Keratinocyte (primary cell): ENCODE measurements around the gene CDC42EP1. TPM values are rescaled to one million over a fixed set of nuclear protein-coding genes. Genes with fewer than 3 reads are reported as not detected.

ENCODE experiments used
- DNase-seq: peaks from one replicate; pipeline ENCODE4 v3.0.0-alpha.2; 2011; ENCODE audit warnings: low read depth, missing footprints, low spot score
- FAIRE-seq: peaks from 2 replicates; lab custom pipeline; 2011; peaks lifted over from hg19 to GRCh38; lab: Jason Lieb, UNC
- H2AFZ ChIP-seq: 2 replicates; pipeline ENCODE4 v1.6.0; 2012; ENCODE audit warnings: low read length, control low read depth, inconsistent platforms; ENCODE audit not compliant: control insufficient read depth
- H3K27ac ChIP-seq: 2 replicates; pipeline ENCODE4 v1.5.1; 2011; ENCODE audit warnings: low read length; ENCODE audit not compliant: control insufficient read depth, insufficient read depth
- H3K27me3 ChIP-seq: 3 replicates; pipeline ENCODE4 v1.6.0; 2011; ENCODE audit warnings: low read length; ENCODE audit not compliant: control insufficient read depth, insufficient read depth; ENCODE audit errors: extremely low read depth
- H3K36me3 ChIP-seq, 2 experiments: 2 replicates in 1 of 2; 3 replicates in 1 of 2; pipeline ENCODE4 v1.5.1; 2011; ENCODE audit warnings: low read length in 2 of 2, mild to moderate bottlenecking in 1 of 2; ENCODE audit not compliant: control insufficient read depth in 2 of 2, insufficient read depth in 2 of 2; ENCODE audit errors: extremely low read depth in 1 of 2
- H3K4me1 ChIP-seq: 3 replicates; pipeline ENCODE4 v1.5.1; 2011; ENCODE audit warnings: low read length; ENCODE audit not compliant: control insufficient read depth, insufficient read depth; ENCODE audit errors: extremely low read depth
- H3K4me2 ChIP-seq: 3 replicates; pipeline ENCODE4 v1.6.0; 2011; ENCODE audit warnings: low read depth, low read length; ENCODE audit not compliant: control insufficient read depth, insufficient read depth; ENCODE audit errors: extremely low read depth
- H3K4me3 ChIP-seq, 3 experiments: fragments of 200-600 bp in 1 of 3; sonication (generic) in 1 of 3; 2 replicates in 2 of 3; 3 replicates in 1 of 3; pipeline ENCODE4 v1.5.1; 2011 to 2016; ENCODE audit warnings: low read length in 3 of 3, mild to moderate bottlenecking in 3 of 3, control low read depth in 2 of 3, inconsistent platforms in 1 of 3, low read depth in 1 of 3, mixed read lengths in 1 of 3, mixed run types in 1 of 3, moderate library complexity in 1 of 3; ENCODE audit not compliant: control insufficient read depth in 2 of 3, insufficient read depth in 2 of 3; ENCODE audit errors: extremely low read depth in 1 of 3
- H3K79me2 ChIP-seq: 2 replicates; pipeline ENCODE4 v1.6.0; 2012; ENCODE audit warnings: low read length; ENCODE audit not compliant: control insufficient read depth, insufficient read depth
- H3K9ac ChIP-seq: 3 replicates; pipeline ENCODE4 v1.6.0; 2011; ENCODE audit warnings: low read length; ENCODE audit not compliant: control insufficient read depth, insufficient read depth; ENCODE audit errors: extremely low read depth
- H3K9me1 ChIP-seq: 3 replicates; pipeline ENCODE4 v1.6.0; 2011; ENCODE audit warnings: low read length; ENCODE audit not compliant: control insufficient read depth, insufficient read depth; ENCODE audit errors: extremely low read depth
- H3K9me3 ChIP-seq: 2 replicates; pipeline ENCODE4 v1.5.1; 2012; ENCODE audit warnings: low read depth, low read length; ENCODE audit not compliant: control insufficient read depth
- H4K20me1 ChIP-seq: 3 replicates; pipeline ENCODE4 v1.6.0; 2011; ENCODE audit warnings: low read length; ENCODE audit not compliant: control insufficient read depth, insufficient read depth; ENCODE audit errors: extremely low read depth
- EZH2 ChIP-seq: IDR thresholded peaks from one replicate; pipeline ENCODE4 v1.6.1; 2012; ENCODE audit warnings: inconsistent platforms, mild to moderate bottlenecking, low read length, moderate library complexity
- dilution Hi-C: fragments of 300-500 bp; cut with MboI; formaldehyde crosslinking; loops from one replicate; pipeline ENCODE4 v1.7.0; 2020; ENCODE audit warnings: low sequenced_read_pairs; ENCODE audit not compliant: extremely low pct_ligation_motif_present
- polyA plus RNA-seq, 5 experiments: library from polyadenylated mRNA; depleted of rRNA in 3 of 5; stranded (reverse) in 3 of 5; stranded (forward) in 1 of 5; unstranded in 1 of 5; fragments of >200 nt; gene quantifications; 1 replicate in 1 of 5; 2 replicates in 3 of 5; 3 replicates in 1 of 5; pipeline versions ENCODE4 v1.2.1 to v1.2.3, GENCODE V29; 2011 to 2012; ENCODE audit warnings: missing spikeins in 2 of 5, low read depth in 1 of 5, low replicate concordance in 1 of 5
- TF ChIP-seq, protein P1 (sequence below), 3 experiments: IDR thresholded peaks in 1 of 3; conservative IDR thresholded peaks in 1 of 3; optimal IDR thresholded peaks in 1 of 3; 2 replicates in 2 of 3; 3 replicates in 1 of 3; pipeline versions ENCODE3 to v1.5.1; 2011; ENCODE audit warnings: low read length in 3 of 3, mild to moderate bottlenecking in 3 of 3, moderate library complexity in 2 of 3, control low read depth in 1 of 3, inconsistent platforms in 1 of 3; ENCODE audit not compliant: insufficient read depth in 2 of 3; ENCODE audit errors: extremely low read depth in 1 of 3

The CDC42EP1 gene
- polyA plus RNA-seq, 1 donor (not counting 4 experiments of a cell fraction or from before 2014, with no cell fraction given): 10.5 TPM

DNA sequence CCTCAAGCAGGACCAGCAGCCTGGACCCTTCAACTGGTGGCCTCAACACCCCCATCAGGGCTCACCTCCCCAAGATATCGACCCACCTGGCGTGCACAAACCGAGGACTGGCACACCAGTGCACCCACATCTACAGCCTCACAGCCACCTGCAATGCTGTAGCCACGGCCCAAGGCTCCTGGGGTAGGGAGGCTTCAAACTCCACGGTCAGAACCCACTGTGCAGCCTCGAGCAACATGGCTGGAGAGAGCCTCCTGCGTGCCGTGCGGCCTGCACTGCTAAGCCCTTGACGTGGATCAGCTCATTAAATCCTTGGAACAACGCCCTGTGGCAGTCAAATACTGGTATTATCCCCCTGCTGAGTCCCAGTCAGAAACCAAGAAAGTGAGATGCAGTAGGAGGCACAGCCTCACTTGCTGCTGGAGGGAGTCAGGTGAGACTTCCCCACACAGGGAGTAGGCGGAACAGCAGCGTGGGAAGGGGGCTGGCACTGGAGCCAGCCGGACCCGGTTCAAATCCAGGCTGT, 45.7 kb upstream of the CDC42EP1 start:
- Histone ChIP-seq H3K9ac (no peak overlapping the region), H2AFZ (no peak overlapping the region), H3K27ac (no peak overlapping the region), H3K4me3 (no peak overlapping the region), H3K4me1 (peaks cover 44% of the 10 kb centered on the region), H3K4me2 (no peak overlapping the region), H3K27me3 (no peaks in the 10 kb centered on the region), H3K36me3 (peaks cover 26 to 54% of the 10 kb centered on the region in 2 experiments), H4K20me1 (no peaks in the 10 kb centered on the region), H3K79me2 (peaks cover 87% of the 10 kb centered on the region), H3K9me1 (peaks cover 2% of the 10 kb centered on the region), H3K9me3 (no peaks in the 10 kb centered on the region)
- TF ChIP-seq, protein P1, sequence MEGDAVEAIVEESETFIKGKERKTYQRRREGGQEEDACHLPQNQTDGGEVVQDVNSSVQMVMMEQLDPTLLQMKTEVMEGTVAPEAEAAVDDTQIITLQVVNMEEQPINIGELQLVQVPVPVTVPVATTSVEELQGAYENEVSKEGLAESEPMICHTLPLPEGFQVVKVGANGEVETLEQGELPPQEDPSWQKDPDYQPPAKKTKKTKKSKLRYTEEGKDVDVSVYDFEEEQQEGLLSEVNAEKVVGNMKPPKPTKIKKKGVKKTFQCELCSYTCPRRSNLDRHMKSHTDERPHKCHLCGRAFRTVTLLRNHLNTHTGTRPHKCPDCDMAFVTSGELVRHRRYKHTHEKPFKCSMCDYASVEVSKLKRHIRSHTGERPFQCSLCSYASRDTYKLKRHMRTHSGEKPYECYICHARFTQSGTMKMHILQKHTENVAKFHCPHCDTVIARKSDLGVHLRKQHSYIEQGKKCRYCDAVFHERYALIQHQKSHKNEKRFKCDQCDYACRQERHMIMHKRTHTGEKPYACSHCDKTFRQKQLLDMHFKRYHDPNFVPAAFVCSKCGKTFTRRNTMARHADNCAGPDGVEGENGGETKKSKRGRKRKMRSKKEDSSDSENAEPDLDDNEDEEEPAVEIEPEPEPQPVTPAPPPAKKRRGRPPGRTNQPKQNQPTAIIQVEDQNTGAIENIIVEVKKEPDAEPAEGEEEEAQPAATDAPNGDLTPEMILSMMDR (optimal IDR thresholded peaks at IDR 0.05 in 1 of 3, IDR thresholded peaks at IDR 0.05 in 1 of 3, conservative IDR thresholded peaks at IDR 0.05 in 1 of 3; ENCODE audit: extremely low read depth in 1 of 3, insufficient read depth in 2 of 3, low read length in 3 of 3): no peak
- TF ChIP-seq EZH2: no peak
- DNase-seq (no peak), FAIRE-seq (no peak)
- dilution Hi-C loops: no loop called here

DNA sequence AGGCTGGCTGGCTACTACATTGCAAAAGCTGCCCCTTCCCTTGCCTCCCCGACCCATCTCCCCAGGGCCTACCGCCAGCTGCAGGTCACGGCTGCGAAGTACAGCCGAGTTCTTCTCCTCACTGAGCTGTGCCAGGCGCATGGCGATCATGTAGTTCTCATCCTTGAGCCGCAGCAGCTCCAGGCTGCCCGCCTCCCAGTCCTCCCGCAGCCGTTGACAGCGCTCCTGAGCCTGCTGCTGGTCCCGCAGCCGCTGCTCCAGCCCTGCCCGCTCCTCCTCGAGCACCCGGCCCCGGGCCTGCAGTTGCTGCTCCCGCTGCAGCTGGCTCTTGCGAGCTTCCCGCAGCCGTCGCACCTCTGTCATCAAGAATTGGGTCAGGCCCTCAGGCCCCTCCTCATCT, 44.4 kb upstream of the CDC42EP1 start:
- Histone ChIP-seq H3K27me3 (no peaks in the 10 kb centered on the region), H3K4me2 (no peak overlapping the region), H3K4me1 (peaks cover 39% of the 10 kb centered on the region), H3K36me3 (peaks cover 22 to 46% of the 10 kb centered on the region in 2 experiments), H3K79me2 (peaks cover 77% of the 10 kb centered on the region), H3K4me3 (no peak overlapping the region), H3K9me3 (no peaks in the 10 kb centered on the region), H4K20me1 (no peaks in the 10 kb centered on the region), H3K9me1 (peaks cover 2% of the 10 kb centered on the region), H3K27ac (no peak overlapping the region), H3K9ac (no peak overlapping the region), H2AFZ (no peak overlapping the region)
- no peak for TF ChIP-seq EZH2
- TF ChIP-seq, protein P1 (optimal IDR thresholded peaks at IDR 0.05 in 1 of 3, IDR thresholded peaks at IDR 0.05 in 1 of 3, conservative IDR thresholded peaks at IDR 0.05 in 1 of 3; ENCODE audit: extremely low read depth in 1 of 3, insufficient read depth in 2 of 3, low read length in 3 of 3): no peak
- FAIRE-seq (no peak), DNase-seq (no peak)
- dilution Hi-C loops: no loop called here
